Heart left ventricle (tissue), 16 donors: Measurements from ENCODE around the gene ZBTB4. TPM values are rescaled to one million over a fixed set of nuclear protein-coding genes. Genes with fewer than 3 reads are reported as not detected.

ENCODE experiments used
- ATAC-seq, 4 donors: fragments of 200-7000 bp; cut with Tn5 transposase; one replicate each; pipeline ENCODE4 v1.9.1; 2020 to 2022; ENCODE audit warnings: moderate library complexity in 4 of 4, mild to moderate bottlenecking in 3 of 4, moderate number of reproducible peaks in 1 of 4
- DNase-seq, 5 donors: peaks; one replicate each; pipeline ENCODE4 v3.0.0-alpha.2; 2020
- H3K27ac ChIP-seq, 12 donors: fragments of 200-600 bp; sonication (generic) in 4 of 12; one replicate each; pipeline versions ENCODE4 v1.5.0 to v1.8.0; 2016 to 2022; ENCODE audit warnings: mild to moderate bottlenecking in 2 of 12
- H3K27me3 ChIP-seq, 9 donors: fragments of 200-600 bp; sonication (generic) in 2 of 9; one replicate each; pipeline versions ENCODE4 v1.5.1 to v1.8.0; 2016 to 2022; ENCODE audit warnings: mild to moderate bottlenecking in 3 of 9
- H3K36me3 ChIP-seq, 9 donors: fragments of 200-600 bp; sonication (generic) in 2 of 9; one replicate each; pipeline versions ENCODE4 v1.5.0 to v1.8.0; 2018 to 2022; ENCODE audit warnings: mild to moderate bottlenecking in 2 of 9
- H3K4me1 ChIP-seq, 12 donors: fragments of 200-600 bp; sonication (generic) in 4 of 12; one replicate each; pipeline versions ENCODE4 v1.5.0 to v1.8.0; 2016 to 2022; ENCODE audit warnings: mild to moderate bottlenecking in 3 of 12
- H3K4me3 ChIP-seq, 12 donors: fragments of 200-600 bp; sonication (generic) in 4 of 12; one replicate each; pipeline versions ENCODE4 v1.5.0 to v1.8.0; 2017 to 2022; ENCODE audit warnings: mild to moderate bottlenecking in 9 of 12, moderate library complexity in 4 of 12
- H3K9me3 ChIP-seq, 12 donors: fragments of 200-600 bp; sonication (generic) in 4 of 12; one replicate each; pipeline versions ENCODE4 v1.5.0 to v1.8.0; 2016 to 2022; ENCODE audit warnings: mild to moderate bottlenecking in 1 of 12
- POLR2A ChIP-seq, 2 donors: fragments of 450-650 bp; IDR thresholded peaks; one replicate each; pipeline ENCODE4 v1.6.1; 2017; ENCODE audit warnings: antibody characterized with exemption in 2 of 2, mild to moderate bottlenecking in 2 of 2, moderate library complexity in 2 of 2
- WGBS, 4 donors: extraction: QIAGEN DNeasy Blood & Tissue Kit in 2 of 4; methylation state at CpG; one replicate each; pipeline versions ENCODE4 v1.1.5 to v1.1.7; 2013 to 2018; 5-methylcytosine and 5-hydroxymethylcytosine counted together
- intact Hi-C, 10 donors: fragments of 100-400 bp; cut with DNase I; formaldehyde crosslinking; loops; one replicate each; pipeline versions ENCODE4 v1.11.1 to v1.14.2; 2022
- polyA plus RNA-seq, 2 donors: library from polyadenylated mRNA; stranded (reverse); fragments of 200-250 nt; gene quantifications; one replicate each; pipeline ENCODE4 v1.2.3, GENCODE V29; 2013
- total RNA-seq, 9 donors: library from RNA; depleted of rRNA in 2 of 9; stranded (reverse); fragments of >200 nt in 2 of 9; fragmentation: NEBNext Ultra II Directional in 3 of 9; extraction: Animal tissue kit (Norgen Biotek cat#: 25700) in 3 of 9; gene quantifications; one replicate each; pipeline versions ENCODE4 v1.1.0 to v1.2.4, GENCODE V29; 2016 to 2023
- TF ChIP-seq, protein P1 (sequence below), 12 donors: fragments of 200-600 bp; sonication (generic) in 4 of 12; IDR thresholded peaks; one replicate each; pipeline versions ENCODE4 v1.5.0 to v1.8.0; 2018 to 2022; ENCODE audit warnings: antibody characterized with exemption in 12 of 12, mild to moderate bottlenecking in 5 of 12
- donor health status: ischemic (EF 13 %, LVEDD 7.1; RV severe dilation, severe dysfunction).
- donor health status: healthy with polysubstance abuse.
- donor health status: DM: no; HTN: yes; CAD: no.
- donor health status: DM: no; HTN: no; CAD: no.
- donor health status: ischemic (EF 25% LVEDD 6.9; RV normal size, moderate dysfunction).
- donor health status: ischemic (EF 25% LVEDD 5.7; RV mildly dilated, moderate dysfunction).
- donor health status: healthy.
- donor health status: DM: yes; HTN: yes; CAD: no.
- donor health status: ischemic (EF 35%, LVEDD 5.7; RV mildly dilated, moderate dysfunction).
- donor health status: nonischemic (EF 11% LVEDD 7.7; RV severe dilation, severe dysfunction).
- donor health status: DM: yes; HTN: yes; CAD: no.
- donor health status: PGD.
- donor health status: ischemic (EF 29% LVEDD 5.4; RV normal size, mild dysfunction).
- donor health status: nonischemic (EF 23%, LVEDD 6.1; RV moderate dilation, normal function).

ZBTB4 gene
- total and polyA plus RNA-seq, 11 donors = 29.3 to 77.2 (median 58.9) TPM

DNA sequence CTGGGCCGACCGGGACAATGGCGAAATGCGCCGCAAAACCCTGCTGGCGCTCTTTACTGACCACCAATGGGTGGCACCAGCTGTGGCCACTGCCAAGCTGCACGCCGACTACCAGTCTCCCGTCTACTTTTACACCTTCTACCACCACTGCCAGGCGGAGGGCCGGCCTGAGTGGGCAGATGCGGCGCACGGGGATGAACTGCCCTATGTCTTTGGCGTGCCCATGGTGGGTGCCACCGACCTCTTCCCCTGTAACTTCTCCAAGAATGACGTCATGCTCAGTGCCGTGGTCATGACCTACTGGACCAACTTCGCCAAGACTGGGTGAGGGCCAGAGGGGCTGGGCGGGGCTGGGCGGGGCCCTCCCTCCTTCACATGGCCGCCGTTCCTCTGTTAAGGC, 63.6 kb downstream of the ZBTB4 start:
- H3K4me1 ChIP-seq = no peaks in the 10 kb centered on the region
- WGBS, 4 donors = 90 to 93% (median 91%) methylated on average over 18 to 23 of the region's 23 CpGs
- H3K27me3 ChIP-seq = no peaks in the 10 kb centered on the region
- ATAC-seq = no peak
- intact Hi-C loops = no loop called here
- H3K4me3 ChIP-seq = no peak overlapping the region
- no peak for DNase-seq
- TF ChIP-seq, protein P1, sequence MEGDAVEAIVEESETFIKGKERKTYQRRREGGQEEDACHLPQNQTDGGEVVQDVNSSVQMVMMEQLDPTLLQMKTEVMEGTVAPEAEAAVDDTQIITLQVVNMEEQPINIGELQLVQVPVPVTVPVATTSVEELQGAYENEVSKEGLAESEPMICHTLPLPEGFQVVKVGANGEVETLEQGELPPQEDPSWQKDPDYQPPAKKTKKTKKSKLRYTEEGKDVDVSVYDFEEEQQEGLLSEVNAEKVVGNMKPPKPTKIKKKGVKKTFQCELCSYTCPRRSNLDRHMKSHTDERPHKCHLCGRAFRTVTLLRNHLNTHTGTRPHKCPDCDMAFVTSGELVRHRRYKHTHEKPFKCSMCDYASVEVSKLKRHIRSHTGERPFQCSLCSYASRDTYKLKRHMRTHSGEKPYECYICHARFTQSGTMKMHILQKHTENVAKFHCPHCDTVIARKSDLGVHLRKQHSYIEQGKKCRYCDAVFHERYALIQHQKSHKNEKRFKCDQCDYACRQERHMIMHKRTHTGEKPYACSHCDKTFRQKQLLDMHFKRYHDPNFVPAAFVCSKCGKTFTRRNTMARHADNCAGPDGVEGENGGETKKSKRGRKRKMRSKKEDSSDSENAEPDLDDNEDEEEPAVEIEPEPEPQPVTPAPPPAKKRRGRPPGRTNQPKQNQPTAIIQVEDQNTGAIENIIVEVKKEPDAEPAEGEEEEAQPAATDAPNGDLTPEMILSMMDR (IDR thresholded peaks at IDR 0.05) = no peak
- no peak for TF ChIP-seq POLR2A (IDR thresholded peaks at IDR 0.05)
- no peak overlapping the region for H3K27ac ChIP-seq
- H3K36me3 ChIP-seq = peaks cover 0 to 19% (median 0%) of the 10 kb centered on the region in 9 donors
- no peaks in the 10 kb centered on the region for H3K9me3 ChIP-seq

DNA sequence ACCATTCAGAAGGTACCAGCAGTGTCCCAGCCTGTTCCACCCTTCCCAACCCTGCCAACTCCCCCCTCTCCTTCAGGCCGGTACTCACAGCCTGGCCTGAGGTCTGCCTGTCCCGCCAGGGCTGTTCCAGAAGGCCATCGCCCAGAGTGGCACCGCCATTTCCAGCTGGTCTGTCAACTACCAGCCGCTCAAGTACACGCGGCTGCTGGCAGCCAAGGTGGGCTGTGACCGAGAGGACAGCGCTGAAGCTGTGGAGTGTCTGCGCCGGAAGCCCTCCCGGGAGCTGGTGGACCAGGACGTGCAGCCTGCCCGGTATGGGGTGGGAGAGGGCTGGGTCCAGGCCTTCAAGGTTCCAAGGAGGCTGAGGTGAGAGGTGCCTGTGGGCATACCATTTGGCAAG, 64.6 kb downstream of the ZBTB4 start:
- H3K9me3 ChIP-seq = no peaks in the 10 kb centered on the region
- no peak overlapping the region for H3K27ac ChIP-seq
- TF ChIP-seq, protein P1 (IDR thresholded peaks at IDR 0.05) = no peak
- no peak for TF ChIP-seq POLR2A (IDR thresholded peaks at IDR 0.05)
- DNase-seq = no peak
- H3K4me1 ChIP-seq = no peaks in the 10 kb centered on the region
- WGBS, 4 donors = 83 to 86% (median 86%) methylated on average over 9 to 14 of the region's 14 CpGs
- peaks cover 0 to 19% (median 0%) of the 10 kb centered on the region in 9 donors for H3K36me3 ChIP-seq
- H3K27me3 ChIP-seq = no peaks in the 10 kb centered on the region
- intact Hi-C loops = no loop called here
- ATAC-seq = no peak
- no peak overlapping the region for H3K4me3 ChIP-seq

DNA sequence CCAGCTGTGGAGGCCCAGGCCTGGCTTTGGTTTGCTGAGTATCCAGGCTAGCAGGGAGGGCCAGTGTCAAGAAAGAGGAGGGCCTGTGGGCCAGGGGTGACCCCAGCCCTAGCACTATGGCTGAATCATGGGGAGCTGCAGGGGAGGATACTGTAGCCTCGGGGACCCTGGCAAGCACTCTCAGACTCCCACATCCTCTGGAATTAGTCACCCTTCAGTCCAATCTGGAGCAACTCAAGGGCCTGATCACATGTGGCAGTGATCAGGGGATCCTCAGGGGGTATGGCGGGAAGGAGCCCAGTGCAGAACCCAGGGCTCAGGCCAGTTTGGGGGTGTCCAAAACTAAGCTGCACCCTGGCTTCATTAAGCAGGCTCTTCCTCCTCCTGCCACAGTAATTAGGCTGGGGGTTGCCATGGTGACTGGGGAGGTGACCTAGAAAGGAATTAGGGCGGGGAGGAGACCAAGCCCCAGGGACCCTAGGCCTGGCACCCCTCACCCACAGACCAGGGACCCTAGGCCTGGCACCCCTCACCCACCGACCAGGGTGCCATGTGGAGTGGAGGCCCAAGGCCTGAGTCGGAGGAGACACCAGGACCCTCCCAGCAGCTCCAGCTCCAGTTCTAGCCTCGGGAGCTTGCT, 66.0 kb downstream of the ZBTB4 start:
- H3K4me1 ChIP-seq = no peaks in the 10 kb centered on the region
- DNase-seq (no peak), ATAC-seq (peak in 1 of 4 donors; percentile 45)
- no peaks in the 10 kb centered on the region for H3K9me3 ChIP-seq
- H3K27me3 ChIP-seq = no peaks in the 10 kb centered on the region
- H3K4me3 ChIP-seq = no peak overlapping the region
- intact Hi-C loops = no loop called here
- TF ChIP-seq POLR2A (IDR thresholded peaks at IDR 0.05) = no peak
- TF ChIP-seq, protein P1 (IDR thresholded peaks at IDR 0.05) = no peak
- 78 to 93% (median 82%) methylated on average over 4 to 6 of the region's 6 CpGs for WGBS, 4 donors
- no peak overlapping the region for H3K27ac ChIP-seq
- peaks cover 0 to 19% (median 0%) of the 10 kb centered on the region in 9 donors for H3K36me3 ChIP-seq

DNA sequence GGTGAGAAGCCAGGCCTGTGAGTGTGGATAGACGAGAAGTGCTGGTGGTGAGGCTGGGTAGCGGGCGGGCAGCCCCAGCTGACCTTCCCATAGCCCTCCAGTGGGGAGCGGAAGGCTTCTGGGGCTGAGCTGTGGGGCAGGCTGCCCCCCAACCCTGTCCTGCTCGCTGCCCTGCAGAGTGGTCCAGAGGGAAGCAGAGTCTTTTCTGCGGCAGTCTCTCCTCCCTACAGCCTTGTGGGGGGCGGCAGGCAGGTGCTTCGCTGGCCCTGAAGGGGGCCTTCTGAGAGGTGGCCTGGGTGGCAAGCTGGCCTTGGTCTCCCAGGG, 68.0 kb downstream of the ZBTB4 start:
- intact Hi-C loops = no loop called here
- TF ChIP-seq POLR2A (IDR thresholded peaks at IDR 0.05) = no peak
- TF ChIP-seq, protein P1 (IDR thresholded peaks at IDR 0.05) = no peak
- no peak for ATAC-seq
- H3K4me1 ChIP-seq = no peaks in the 10 kb centered on the region
- H3K9me3 ChIP-seq = no peaks in the 10 kb centered on the region
- 87 to 94% (median 91%) methylated on average over 7 to 8 of the region's 8 CpGs for WGBS, 4 donors
- no peak overlapping the region for H3K27ac ChIP-seq
- no peaks in the 10 kb centered on the region for H3K27me3 ChIP-seq
- no peak for DNase-seq
- H3K36me3 ChIP-seq = peaks cover 0 to 16% (median 0%) of the 10 kb centered on the region in 9 donors
- H3K4me3 ChIP-seq = no peak overlapping the region
